ENCODE data around the gene CCDC9. TPM values are rescaled to one million over a fixed set of nuclear protein-coding genes. Genes with fewer than 3 reads are reported as not detected.
A peak's percentile ranks its signal among the peaks of the same experiment; 100 is the strongest.
"Not testable (repeated sequence)": the region's sequence is repeated elsewhere in the genome, so short reads cannot be mapped to it uniquely, and the experiment has no call there.

The CCDC9 gene
- total RNA-seq, 1 donor from 2014 or later: 36.1 TPM

DNA sequence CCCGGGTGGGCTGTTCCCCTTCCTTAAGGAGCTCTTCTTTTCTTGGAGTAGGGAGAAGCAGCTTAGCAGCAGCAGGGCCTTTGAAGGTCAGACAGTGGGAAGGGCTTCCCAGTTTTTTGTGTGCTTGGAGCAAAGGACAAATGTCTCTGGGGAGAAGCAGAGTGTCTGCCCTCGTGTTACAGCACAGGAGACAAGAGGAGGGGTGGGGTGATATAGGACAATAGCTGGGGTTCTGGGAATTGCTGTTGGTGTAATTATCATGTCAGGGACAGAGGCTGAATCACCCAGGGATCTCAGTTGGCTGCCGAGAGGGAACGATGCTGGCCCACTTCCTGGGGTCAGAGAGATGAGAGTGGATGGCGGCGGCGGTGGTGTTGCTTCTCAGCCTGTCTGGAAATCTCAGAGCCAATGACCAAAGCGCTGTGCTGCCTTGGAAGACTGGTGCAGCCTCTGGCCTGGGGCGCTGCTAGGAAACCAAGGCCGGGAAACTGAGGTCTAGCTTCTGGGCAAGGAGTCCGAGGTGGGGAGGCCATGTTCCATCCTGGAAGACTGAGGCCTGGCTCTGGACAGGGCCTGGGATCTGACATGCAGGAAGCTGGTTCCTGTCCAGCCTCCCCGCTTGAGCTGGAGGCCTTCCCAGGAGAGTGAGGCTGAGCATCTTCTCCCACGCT lies 19.6 kb downstream of the CCDC9 start:
- peak overlapping the region; percentile 64 for H3K4me3 Mint-ChIP-seq (ENCODE audit: low read depth)
- H3K27ac Mint-ChIP-seq: peak overlapping the region; percentile 71
- peaks cover 12% of the 10 kb centered on the region for H3K4me1 Mint-ChIP-seq (ENCODE audit: low read depth)
- no peak for DNase-seq (ENCODE audit: low spot score, unreplicated experiment)
- peaks cover 6% of the 10 kb centered on the region for H3K36me3 Mint-ChIP-seq (ENCODE audit: insufficient read depth)
- peaks cover 12% of the 10 kb centered on the region for H3K27me3 Mint-ChIP-seq
- H3K9me3 Mint-ChIP-seq (ENCODE audit: low read depth): no peaks in the 10 kb centered on the region
- TF ChIP-seq, protein P1, sequence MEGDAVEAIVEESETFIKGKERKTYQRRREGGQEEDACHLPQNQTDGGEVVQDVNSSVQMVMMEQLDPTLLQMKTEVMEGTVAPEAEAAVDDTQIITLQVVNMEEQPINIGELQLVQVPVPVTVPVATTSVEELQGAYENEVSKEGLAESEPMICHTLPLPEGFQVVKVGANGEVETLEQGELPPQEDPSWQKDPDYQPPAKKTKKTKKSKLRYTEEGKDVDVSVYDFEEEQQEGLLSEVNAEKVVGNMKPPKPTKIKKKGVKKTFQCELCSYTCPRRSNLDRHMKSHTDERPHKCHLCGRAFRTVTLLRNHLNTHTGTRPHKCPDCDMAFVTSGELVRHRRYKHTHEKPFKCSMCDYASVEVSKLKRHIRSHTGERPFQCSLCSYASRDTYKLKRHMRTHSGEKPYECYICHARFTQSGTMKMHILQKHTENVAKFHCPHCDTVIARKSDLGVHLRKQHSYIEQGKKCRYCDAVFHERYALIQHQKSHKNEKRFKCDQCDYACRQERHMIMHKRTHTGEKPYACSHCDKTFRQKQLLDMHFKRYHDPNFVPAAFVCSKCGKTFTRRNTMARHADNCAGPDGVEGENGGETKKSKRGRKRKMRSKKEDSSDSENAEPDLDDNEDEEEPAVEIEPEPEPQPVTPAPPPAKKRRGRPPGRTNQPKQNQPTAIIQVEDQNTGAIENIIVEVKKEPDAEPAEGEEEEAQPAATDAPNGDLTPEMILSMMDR (IDR thresholded peaks at IDR 0.05; ENCODE audit: unreplicated experiment): no peak

DNA sequence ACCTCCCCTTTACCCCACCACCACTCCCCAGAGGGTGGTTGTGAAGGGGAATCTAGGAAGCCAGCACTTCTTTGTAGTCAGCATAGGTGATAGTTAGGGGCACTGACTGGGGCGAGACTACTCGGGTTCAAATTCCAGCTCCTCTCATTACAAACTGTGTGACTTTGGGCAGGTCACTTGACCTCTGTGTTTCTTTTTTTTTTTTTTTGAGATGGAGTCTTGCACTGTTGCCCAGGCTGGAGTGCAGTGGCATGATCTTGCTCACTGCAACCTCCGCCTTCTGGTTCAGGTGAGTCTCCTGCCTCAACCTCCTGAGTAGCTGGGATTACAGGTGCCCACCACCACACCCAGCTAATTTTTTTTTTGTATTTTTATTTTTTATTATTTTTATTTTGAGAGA lies 20.2 kb downstream of the CCDC9 start:
- DNase-seq (ENCODE audit: low spot score, unreplicated experiment); H3K4me3 Mint-ChIP-seq (ENCODE audit: low read depth); H3K9me3 Mint-ChIP-seq (ENCODE audit: low read depth); H3K36me3 Mint-ChIP-seq (ENCODE audit: insufficient read depth); H3K27ac Mint-ChIP-seq: not testable (repeated sequence)
- H3K27me3 Mint-ChIP-seq: peaks cover 12% of the 10 kb centered on the region
- peaks cover 12% of the 10 kb centered on the region for H3K4me1 Mint-ChIP-seq (ENCODE audit: low read depth)

DNA sequence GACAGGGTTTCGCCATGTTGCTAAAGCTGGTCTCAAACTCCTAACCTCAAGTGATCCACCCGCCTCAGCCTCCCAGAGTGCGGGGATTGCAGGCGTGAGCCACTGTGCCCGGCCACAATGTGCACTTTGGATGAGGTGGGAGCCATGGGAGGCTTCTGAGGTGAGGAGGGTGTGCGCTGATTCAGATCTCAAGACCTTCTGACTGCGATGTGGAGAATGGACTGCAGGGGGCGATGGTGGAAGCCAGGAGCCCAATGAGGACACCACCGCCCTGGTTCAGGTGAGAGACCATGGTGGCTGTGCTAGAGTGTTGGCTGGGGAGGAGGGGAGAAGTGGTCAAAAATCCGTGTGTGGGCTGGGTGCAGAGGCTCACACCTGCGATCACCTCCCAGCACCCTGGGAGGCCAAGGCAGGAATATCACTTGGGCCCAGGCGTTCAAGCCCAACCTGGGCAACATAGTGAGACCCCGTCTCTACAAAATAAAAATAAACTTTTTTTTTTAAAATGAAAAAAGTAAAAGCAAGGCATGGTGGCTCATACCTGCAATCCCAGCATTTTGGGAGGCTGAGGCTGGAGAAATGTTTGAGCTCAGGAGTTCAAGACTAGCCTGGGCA lies 24.0 kb downstream of the CCDC9 start:
- H3K9me3 Mint-ChIP-seq (ENCODE audit: low read depth): no peaks in the 10 kb centered on the region
- TF ChIP-seq, protein P1 (IDR thresholded peaks at IDR 0.05; ENCODE audit: unreplicated experiment): peak; percentile 45
- no peak overlapping the region for H3K27ac Mint-ChIP-seq
- H3K4me1 Mint-ChIP-seq (ENCODE audit: low read depth): peaks cover 4% of the 10 kb centered on the region
- no peak for DNase-seq (ENCODE audit: low spot score, unreplicated experiment)
- H3K4me3 Mint-ChIP-seq (ENCODE audit: low read depth): no peak overlapping the region
- peaks cover 11% of the 10 kb centered on the region for H3K27me3 Mint-ChIP-seq
- peaks cover 6% of the 10 kb centered on the region for H3K36me3 Mint-ChIP-seq (ENCODE audit: insufficient read depth)

DNA sequence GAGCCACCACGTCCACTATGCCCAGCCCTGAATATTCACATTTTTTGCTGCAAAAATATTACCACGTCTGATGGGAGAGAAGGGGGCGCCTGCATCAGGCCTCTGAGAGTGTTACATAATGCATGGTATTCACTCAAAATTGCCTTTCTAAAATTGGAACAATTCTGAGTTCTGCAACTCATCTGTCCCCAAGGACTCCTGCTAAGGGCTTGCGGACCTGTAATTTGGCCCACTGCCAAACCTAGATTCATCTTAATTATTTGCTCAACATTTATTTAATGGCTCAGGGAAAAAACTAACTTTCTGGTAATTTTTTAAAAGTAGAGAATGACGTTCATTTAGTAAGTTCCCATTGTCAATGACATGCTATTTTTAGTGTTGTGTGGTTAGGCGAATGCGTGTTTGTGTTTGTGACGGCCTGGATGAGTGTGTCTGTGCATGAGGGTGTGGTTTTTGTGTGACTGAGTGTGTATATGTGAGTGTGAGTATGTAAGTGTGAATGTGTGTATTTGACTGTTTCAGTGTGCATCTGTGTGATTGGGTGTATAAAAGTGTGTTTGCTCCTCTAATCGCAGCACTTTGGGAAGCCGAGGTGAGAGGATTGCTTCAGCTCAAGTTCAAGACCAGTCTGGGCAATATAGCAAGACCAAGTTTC lies 27.2 kb downstream of the CCDC9 start:
- H3K27ac Mint-ChIP-seq: no peak overlapping the region
- H3K9me3 Mint-ChIP-seq (ENCODE audit: low read depth): no peaks in the 10 kb centered on the region

DNA sequence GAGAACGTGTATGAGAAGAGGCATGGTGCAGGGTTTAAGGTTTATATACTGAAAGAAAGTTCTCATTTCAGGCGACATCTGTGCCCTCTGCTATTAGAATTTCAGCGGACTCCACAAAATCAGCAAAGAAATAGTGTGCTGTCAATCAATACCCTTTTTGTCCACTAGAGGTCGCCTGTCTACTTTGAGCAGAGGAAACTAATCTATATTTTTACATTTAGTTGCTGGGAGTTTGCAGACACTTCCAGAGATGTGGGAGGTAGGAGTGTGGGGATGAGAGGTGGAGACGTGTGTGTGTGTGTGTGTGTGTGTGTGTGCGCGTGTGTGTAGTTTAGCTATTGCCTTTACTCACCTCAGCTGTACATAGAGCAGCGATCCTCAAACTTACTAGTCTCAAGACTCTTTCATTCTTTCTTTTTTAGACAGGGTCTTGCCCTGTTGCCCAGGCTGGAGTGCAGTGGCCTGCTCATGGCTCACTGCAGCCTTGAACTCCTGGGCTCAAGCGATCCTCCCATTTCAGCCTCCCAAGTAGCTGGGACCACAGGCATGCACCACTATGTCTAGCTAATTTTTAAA lies 28.1 kb downstream of the CCDC9 start:
- Mint-ChIP-seq H3K36me3 (ENCODE audit: insufficient read depth) (no peaks in the 10 kb centered on the region), H3K4me3 (ENCODE audit: low read depth) (no peak overlapping the region), H3K27ac (peak overlapping the region; percentile 29), H3K4me1 (ENCODE audit: low read depth) (peaks cover under 1% of the 10 kb centered on the region), H3K9me3 (ENCODE audit: low read depth) (no peaks in the 10 kb centered on the region), H3K27me3 (no peaks in the 10 kb centered on the region)
- peak; percentile 31 for DNase-seq (ENCODE audit: low spot score, unreplicated experiment)
- TF ChIP-seq, protein P1 (IDR thresholded peaks at IDR 0.05; ENCODE audit: unreplicated experiment): peak; percentile 84

More for the DNA sequence above, 27.2 kb downstream of the CCDC9 start:
- TF ChIP-seq, protein P1 (IDR thresholded peaks at IDR 0.05; ENCODE audit: unreplicated experiment): no peak
- Mint-ChIP-seq H3K36me3 (ENCODE audit: insufficient read depth) (no peaks in the 10 kb centered on the region), H3K4me3 (ENCODE audit: low read depth) (no peak overlapping the region), H3K27me3 (no peaks in the 10 kb centered on the region), H3K4me1 (ENCODE audit: low read depth) (no peaks in the 10 kb centered on the region)
- DNase-seq (ENCODE audit: low spot score, unreplicated experiment): no peak
